OCI-LY7 (cell line): ENCODE data around the gene MRFAP1. TPM values are rescaled to one million over a fixed set of nuclear protein-coding genes. Genes with fewer than 3 reads are reported as not detected.

Experiments used
- BruUV-seq: library from RNA; stranded (reverse); fragments of 400-500 nt; replicated peaks from 2 replicates; lab custom pipeline; 2021; lab: Mats Ljungman, UMichigan
- CTCF ChIA-PET: fragments of 300-600 bp; sonication (Branson Sonifier 250); formaldehyde crosslinking; loops from one replicate; lab custom pipeline; 2022; ENCODE audit warnings: antibody characterized with exemption; ENCODE audit not compliant: unreplicated experiment; lab: Charles Lee
- POLR2A ChIA-PET: fragments of 300-600 bp; sonication (Branson Sonifier 250); formaldehyde crosslinking; loops from one replicate; lab custom pipeline; 2022; ENCODE audit warnings: antibody characterized with exemption; lab: Charles Lee
- DNase-seq: peaks from one replicate; pipeline ENCODE4 v3.0.0-alpha.2; 2015; ENCODE audit warnings: low spot score
- H2AFZ ChIP-seq: fragments of 200-600 bp; sonication (generic), shearing (Covaris generic); 2 replicates; pipeline ENCODE4 v1.6.1; 2014; ENCODE audit warnings: mild to moderate bottlenecking, antibody characterized with exemption, low read length, moderate library complexity
- H3K27ac ChIP-seq: fragments of 200-600 bp; sonication (generic); 2 replicates; pipeline ENCODE4 v1.5.1; 2014; ENCODE audit warnings: mixed run types, low read depth, mild to moderate bottlenecking, moderate library complexity, low read length, inconsistent platforms; ENCODE audit not compliant: poor library complexity, severe bottlenecking
- H3K36me3 ChIP-seq: fragments of 200-600 bp; sonication (generic); 2 replicates; pipeline ENCODE4 v1.6.1; 2014; ENCODE audit warnings: mild to moderate bottlenecking, antibody characterized with exemption, low read length, moderate library complexity, mixed read lengths; ENCODE audit not compliant: insufficient read depth
- H3K4me1 ChIP-seq: fragments of 200-600 bp; sonication (generic); 2 replicates; pipeline ENCODE4 v1.5.1; 2014; ENCODE audit warnings: mild to moderate bottlenecking, low read length; ENCODE audit not compliant: insufficient read depth, poor library complexity, severe bottlenecking
- H3K4me2 ChIP-seq: fragments of 200-600 bp; sonication (generic); 2 replicates; pipeline ENCODE4 v1.6.1; 2014; ENCODE audit warnings: mild to moderate bottlenecking, low read length
- H3K4me3 ChIP-seq: fragments of 200-600 bp; sonication (generic); 2 replicates; pipeline ENCODE4 v1.5.1; 2014; ENCODE audit warnings: mild to moderate bottlenecking, low read depth, low read length; ENCODE audit not compliant: poor library complexity, severe bottlenecking
- H3K79me2 ChIP-seq: fragments of 200-600 bp; sonication (generic); 2 replicates; pipeline ENCODE4 v1.6.1; 2016; ENCODE audit warnings: low read depth, mild to moderate bottlenecking, low read length, moderate library complexity, mixed read lengths; ENCODE audit not compliant: insufficient read depth
- H3K9me2 ChIP-seq: fragments of 200-600 bp; sonication (generic); 2 replicates; pipeline ENCODE4 v1.6.1; 2016; ENCODE audit warnings: mild to moderate bottlenecking, low read length, mixed read lengths; ENCODE audit not compliant: insufficient read depth
- H3K9me3 ChIP-seq: fragments of 200-600 bp; sonication (generic); 2 replicates; pipeline ENCODE4 v1.6.1; 2014; ENCODE audit warnings: mild to moderate bottlenecking, mixed run types, low read length, mixed read lengths
- H4K20me1 ChIP-seq: fragments of 200-600 bp; sonication (generic); 2 replicates; pipeline ENCODE4 v1.6.1; 2014; ENCODE audit warnings: mild to moderate bottlenecking, antibody characterized with exemption, low read length, moderate library complexity, mixed read lengths; ENCODE audit not compliant: insufficient read depth
- CTCF ChIP-seq: fragments of 200-600 bp; sonication (generic); conservative IDR thresholded peaks from 2 replicates; pipeline ENCODE4 v1.5.1; 2014; ENCODE audit warnings: mild to moderate bottlenecking, antibody characterized with exemption, low read length, moderate library complexity, mixed read lengths
- EZH2phosphoT487 ChIP-seq: fragments of 200-600 bp; sonication (generic); IDR thresholded peaks from 2 replicates; pipeline ENCODE4 v1.6.1; 2018; ENCODE audit warnings: low read depth, borderline replicate concordance, mild to moderate bottlenecking, mixed run types, antibody characterized with exemption, low read length, moderate library complexity, mixed read lengths
- intact Hi-C: fragments of 100-400 bp; cut with micrococcal nuclease; formaldehyde crosslinking; loops from one replicate; pipeline ENCODE4 v1.10.0; 2022; ENCODE audit not compliant: unreplicated experiment
- total RNA-seq, 2 experiments: library from RNA; depleted of rRNA in 1 of 2; stranded (reverse); fragments of >200 nt in 1 of 2; shearing (Covaris generic) in 1 of 2; gene quantifications; 2 replicates each; pipeline ENCODE4 v1.2.3, GENCODE V29; 2014 to 2022

MRFAP1 gene
- total RNA-seq, 2 experiments from 2014 or later = 90.8 to 224 TPM

- intact Hi-C loops = no loop called here
- no peak overlapping the region for H2AFZ ChIP-seq
- H4K20me1 ChIP-seq = no peaks in the 10 kb centered on the region
- peaks cover 17% of the 10 kb centered on the region for H3K36me3 ChIP-seq
- no peak overlapping the region for H3K4me2 ChIP-seq
- H3K27ac ChIP-seq = no peak overlapping the region
- BruUV-seq = no TSS peak
- ChIA-PET POLR2A (interaction anchor here (0.9 kb wide), 1 partner anchor 67 kb away, joined by 3 read pairs; no protein-coding TSS in a partner anchor), CTCF (interaction anchor here (0.5 kb wide), 1 partner anchor 64 kb away, joined by 3 read pairs; no protein-coding TSS in a partner anchor)
- no peak for DNase-seq
- no peaks in the 10 kb centered on the region for H3K79me2 ChIP-seq
- H3K9me2 ChIP-seq = no peaks in the 10 kb centered on the region
- H3K4me1 ChIP-seq = no peaks in the 10 kb centered on the region
- no peak overlapping the region for H3K4me3 ChIP-seq
- H3K9me3 ChIP-seq = no peaks in the 10 kb centered on the region
- TF ChIP-seq EZH2phosphoT487 (no peak), CTCF (0 out of 2 replicates have a peak, but pooled peaks have one; percentile 28)
These were observed 31.6 kb upstream of the MRFAP1 start for GRCh38 chr4:6608758-6609414.

GRCh38 chr4:6609415-6610079, 30.9 kb upstream of the MRFAP1 start:
- POLR2A ChIA-PET = interaction anchor here (0.9 kb wide), 1 partner anchor 66 kb away, joined by 3 read pairs; no protein-coding TSS in a partner anchor

More at GRCh38 chr4:6609415-6610079, 30.9 kb upstream of the MRFAP1 start:
- intact Hi-C loops = no loop called here
- CTCF ChIA-PET = interaction anchor here (0.5 kb wide), 1 partner anchor 63 kb away, joined by 3 read pairs; no protein-coding TSS in a partner anchor
- no peak for DNase-seq
- Histone ChIP-seq H3K9me3 (no peaks in the 10 kb centered on the region), H3K9me2 (no peaks in the 10 kb centered on the region), H2AFZ (no peak overlapping the region), H3K4me2 (no peak overlapping the region), H4K20me1 (no peaks in the 10 kb centered on the region), H3K36me3 (peaks cover 17% of the 10 kb centered on the region), H3K4me1 (no peaks in the 10 kb centered on the region), H3K27ac (no peak overlapping the region), H3K79me2 (no peaks in the 10 kb centered on the region), H3K4me3 (no peak overlapping the region)
- no TSS peak for BruUV-seq
- no peak for TF ChIP-seq CTCF
